Keratinocyte (primary cell): ENCODE measurements around the gene LRP1B. TPM values are rescaled to one million over a fixed set of nuclear protein-coding genes. Genes with fewer than 3 reads are reported as not detected.

Source experiments
- DNase-seq: peaks from one replicate; pipeline ENCODE4 v3.0.0-alpha.2; 2011; ENCODE audit warnings: low read depth, missing footprints, low spot score
- FAIRE-seq: peaks from 2 replicates; lab custom pipeline; 2011; peaks lifted over from hg19 to GRCh38; lab: Jason Lieb, UNC
- H2AFZ ChIP-seq: 2 replicates; pipeline ENCODE4 v1.6.0; 2012; ENCODE audit warnings: low read length, control low read depth, inconsistent platforms; ENCODE audit not compliant: control insufficient read depth
- H3K27ac ChIP-seq: 2 replicates; pipeline ENCODE4 v1.5.1; 2011; ENCODE audit warnings: low read length; ENCODE audit not compliant: control insufficient read depth, insufficient read depth
- H3K27me3 ChIP-seq: 3 replicates; pipeline ENCODE4 v1.6.0; 2011; ENCODE audit warnings: low read length; ENCODE audit not compliant: control insufficient read depth, insufficient read depth; ENCODE audit errors: extremely low read depth
- H3K36me3 ChIP-seq, 2 experiments: 2 replicates in 1 of 2; 3 replicates in 1 of 2; pipeline ENCODE4 v1.5.1; 2011; ENCODE audit warnings: low read length in 2 of 2, mild to moderate bottlenecking in 1 of 2; ENCODE audit not compliant: control insufficient read depth in 2 of 2, insufficient read depth in 2 of 2; ENCODE audit errors: extremely low read depth in 1 of 2
- H3K4me1 ChIP-seq: 3 replicates; pipeline ENCODE4 v1.5.1; 2011; ENCODE audit warnings: low read length; ENCODE audit not compliant: control insufficient read depth, insufficient read depth; ENCODE audit errors: extremely low read depth
- H3K4me2 ChIP-seq: 3 replicates; pipeline ENCODE4 v1.6.0; 2011; ENCODE audit warnings: low read depth, low read length; ENCODE audit not compliant: control insufficient read depth, insufficient read depth; ENCODE audit errors: extremely low read depth
- H3K4me3 ChIP-seq, 3 experiments: fragments of 200-600 bp in 1 of 3; sonication (generic) in 1 of 3; 2 replicates in 2 of 3; 3 replicates in 1 of 3; pipeline ENCODE4 v1.5.1; 2011 to 2016; ENCODE audit warnings: low read length in 3 of 3, mild to moderate bottlenecking in 3 of 3, control low read depth in 2 of 3, inconsistent platforms in 1 of 3, low read depth in 1 of 3, mixed read lengths in 1 of 3, mixed run types in 1 of 3, moderate library complexity in 1 of 3; ENCODE audit not compliant: control insufficient read depth in 2 of 3, insufficient read depth in 2 of 3; ENCODE audit errors: extremely low read depth in 1 of 3
- H3K79me2 ChIP-seq: 2 replicates; pipeline ENCODE4 v1.6.0; 2012; ENCODE audit warnings: low read length; ENCODE audit not compliant: control insufficient read depth, insufficient read depth
- H3K9ac ChIP-seq: 3 replicates; pipeline ENCODE4 v1.6.0; 2011; ENCODE audit warnings: low read length; ENCODE audit not compliant: control insufficient read depth, insufficient read depth; ENCODE audit errors: extremely low read depth
- H3K9me1 ChIP-seq: 3 replicates; pipeline ENCODE4 v1.6.0; 2011; ENCODE audit warnings: low read length; ENCODE audit not compliant: control insufficient read depth, insufficient read depth; ENCODE audit errors: extremely low read depth
- H3K9me3 ChIP-seq: 2 replicates; pipeline ENCODE4 v1.5.1; 2012; ENCODE audit warnings: low read depth, low read length; ENCODE audit not compliant: control insufficient read depth
- H4K20me1 ChIP-seq: 3 replicates; pipeline ENCODE4 v1.6.0; 2011; ENCODE audit warnings: low read length; ENCODE audit not compliant: control insufficient read depth, insufficient read depth; ENCODE audit errors: extremely low read depth
- EZH2 ChIP-seq: IDR thresholded peaks from one replicate; pipeline ENCODE4 v1.6.1; 2012; ENCODE audit warnings: inconsistent platforms, mild to moderate bottlenecking, low read length, moderate library complexity
- dilution Hi-C: fragments of 300-500 bp; cut with MboI; formaldehyde crosslinking; loops from one replicate; pipeline ENCODE4 v1.7.0; 2020; ENCODE audit warnings: low sequenced_read_pairs; ENCODE audit not compliant: extremely low pct_ligation_motif_present
- polyA plus RNA-seq, 5 experiments: library from polyadenylated mRNA; depleted of rRNA in 3 of 5; stranded (reverse) in 3 of 5; stranded (forward) in 1 of 5; unstranded in 1 of 5; fragments of >200 nt; gene quantifications; 1 replicate in 1 of 5; 2 replicates in 3 of 5; 3 replicates in 1 of 5; pipeline versions ENCODE4 v1.2.1 to v1.2.3, GENCODE V29; 2011 to 2012; ENCODE audit warnings: missing spikeins in 2 of 5, low read depth in 1 of 5, low replicate concordance in 1 of 5
- TF ChIP-seq, protein P1 (sequence below), 3 experiments: IDR thresholded peaks in 1 of 3; conservative IDR thresholded peaks in 1 of 3; optimal IDR thresholded peaks in 1 of 3; 2 replicates in 2 of 3; 3 replicates in 1 of 3; pipeline versions ENCODE3 to v1.5.1; 2011; ENCODE audit warnings: low read length in 3 of 3, mild to moderate bottlenecking in 3 of 3, moderate library complexity in 2 of 3, control low read depth in 1 of 3, inconsistent platforms in 1 of 3; ENCODE audit not compliant: insufficient read depth in 2 of 3; ENCODE audit errors: extremely low read depth in 1 of 3

LRP1B gene
- polyA plus RNA-seq, 1 donor (not counting 4 experiments of a cell fraction or from before 2014, with no cell fraction given): not detected

DNA sequence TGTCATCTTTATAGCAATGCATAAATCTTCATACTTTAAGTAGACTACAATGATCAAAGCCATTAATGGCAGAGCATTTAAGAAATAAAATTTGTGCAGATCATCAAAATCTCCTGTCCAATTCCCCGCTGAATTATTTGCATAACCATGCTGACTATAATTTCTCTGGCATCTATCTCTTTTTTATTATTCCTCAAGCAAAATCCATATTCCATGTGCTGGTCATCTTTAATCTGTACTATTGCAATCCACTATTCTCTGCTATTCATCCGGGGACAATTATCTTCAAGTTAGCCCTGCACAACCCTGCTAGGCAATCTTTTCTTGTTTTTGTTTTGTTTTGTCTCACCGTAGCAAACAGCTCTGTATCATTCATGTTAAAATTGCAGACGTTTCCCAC, 1881.0 kb downstream of the LRP1B start:
- no peak overlapping the region for H3K4me2 ChIP-seq
- no peak for DNase-seq
- no peaks in the 10 kb centered on the region for H3K4me1 ChIP-seq
- FAIRE-seq: no peak
- no peak overlapping the region for H2AFZ ChIP-seq
- H3K36me3 ChIP-seq: no peaks in the 10 kb centered on the region
- TF ChIP-seq EZH2: no peak
- TF ChIP-seq, protein P1, sequence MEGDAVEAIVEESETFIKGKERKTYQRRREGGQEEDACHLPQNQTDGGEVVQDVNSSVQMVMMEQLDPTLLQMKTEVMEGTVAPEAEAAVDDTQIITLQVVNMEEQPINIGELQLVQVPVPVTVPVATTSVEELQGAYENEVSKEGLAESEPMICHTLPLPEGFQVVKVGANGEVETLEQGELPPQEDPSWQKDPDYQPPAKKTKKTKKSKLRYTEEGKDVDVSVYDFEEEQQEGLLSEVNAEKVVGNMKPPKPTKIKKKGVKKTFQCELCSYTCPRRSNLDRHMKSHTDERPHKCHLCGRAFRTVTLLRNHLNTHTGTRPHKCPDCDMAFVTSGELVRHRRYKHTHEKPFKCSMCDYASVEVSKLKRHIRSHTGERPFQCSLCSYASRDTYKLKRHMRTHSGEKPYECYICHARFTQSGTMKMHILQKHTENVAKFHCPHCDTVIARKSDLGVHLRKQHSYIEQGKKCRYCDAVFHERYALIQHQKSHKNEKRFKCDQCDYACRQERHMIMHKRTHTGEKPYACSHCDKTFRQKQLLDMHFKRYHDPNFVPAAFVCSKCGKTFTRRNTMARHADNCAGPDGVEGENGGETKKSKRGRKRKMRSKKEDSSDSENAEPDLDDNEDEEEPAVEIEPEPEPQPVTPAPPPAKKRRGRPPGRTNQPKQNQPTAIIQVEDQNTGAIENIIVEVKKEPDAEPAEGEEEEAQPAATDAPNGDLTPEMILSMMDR (optimal IDR thresholded peaks at IDR 0.05 in 1 of 3, IDR thresholded peaks at IDR 0.05 in 1 of 3, conservative IDR thresholded peaks at IDR 0.05 in 1 of 3; ENCODE audit: extremely low read depth in 1 of 3, insufficient read depth in 2 of 3, low read length in 3 of 3): no peak
- no peaks in the 10 kb centered on the region for H3K9me3 ChIP-seq
- no peaks in the 10 kb centered on the region for H3K9me1 ChIP-seq
- no peak overlapping the region for H3K4me3 ChIP-seq
- H3K27ac ChIP-seq: no peak overlapping the region
- H3K9ac ChIP-seq: no peak overlapping the region
- H4K20me1 ChIP-seq: no peaks in the 10 kb centered on the region
- no peaks in the 10 kb centered on the region for H3K79me2 ChIP-seq
- dilution Hi-C loops: no loop called here
- no peaks in the 10 kb centered on the region for H3K27me3 ChIP-seq

DNA sequence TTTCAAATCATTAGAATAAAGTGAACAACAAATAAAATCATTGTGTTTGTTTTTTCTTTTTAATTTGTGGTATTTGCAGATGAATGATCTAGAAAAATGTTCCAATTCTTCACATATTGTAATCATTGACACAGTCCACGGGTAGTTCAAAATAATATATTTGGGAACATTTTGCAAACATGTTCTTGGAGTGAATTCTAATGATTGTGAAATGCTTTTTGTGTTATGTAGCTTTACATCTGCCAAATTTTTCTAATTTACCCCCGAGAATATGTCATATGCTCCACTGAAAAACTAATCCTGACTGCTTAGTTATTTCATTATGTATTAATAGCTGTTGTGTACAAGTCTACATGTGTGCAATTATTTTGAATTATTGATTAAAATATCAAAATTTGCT, 1882.2 kb downstream of the LRP1B start:
- Histone ChIP-seq H2AFZ (no peak overlapping the region), H3K36me3 (no peaks in the 10 kb centered on the region), H3K79me2 (no peaks in the 10 kb centered on the region), H3K4me1 (no peaks in the 10 kb centered on the region), H3K27ac (no peak overlapping the region), H3K4me2 (no peak overlapping the region), H3K4me3 (no peak overlapping the region), H3K9me3 (no peaks in the 10 kb centered on the region), H3K9me1 (no peaks in the 10 kb centered on the region), H3K9ac (no peak overlapping the region), H3K27me3 (no peaks in the 10 kb centered on the region), H4K20me1 (no peaks in the 10 kb centered on the region)
- dilution Hi-C loops: no loop called here
- no peak for FAIRE-seq
- DNase-seq: no peak
- TF ChIP-seq, protein P1 (optimal IDR thresholded peaks at IDR 0.05 in 1 of 3, IDR thresholded peaks at IDR 0.05 in 1 of 3, conservative IDR thresholded peaks at IDR 0.05 in 1 of 3; ENCODE audit: extremely low read depth in 1 of 3, insufficient read depth in 2 of 3, low read length in 3 of 3): no peak
- no peak for TF ChIP-seq EZH2
